DMS114 treated with DMSO at 0.1 percent for 48 hours (cell line): ENCODE measurements around the gene OSBPL6.

Experiments used
- DNase-seq: peaks from one replicate; lab custom pipeline; 2025; ENCODE audit not compliant: unreplicated experiment; lab: John Stamatoyannopoulos, UW

Gene OSBPL6

GRCh38 chr2:178237488-178238153 is 43.3 kb downstream of the OSBPL6 start:
- DNase-seq: no peak

DNA sequence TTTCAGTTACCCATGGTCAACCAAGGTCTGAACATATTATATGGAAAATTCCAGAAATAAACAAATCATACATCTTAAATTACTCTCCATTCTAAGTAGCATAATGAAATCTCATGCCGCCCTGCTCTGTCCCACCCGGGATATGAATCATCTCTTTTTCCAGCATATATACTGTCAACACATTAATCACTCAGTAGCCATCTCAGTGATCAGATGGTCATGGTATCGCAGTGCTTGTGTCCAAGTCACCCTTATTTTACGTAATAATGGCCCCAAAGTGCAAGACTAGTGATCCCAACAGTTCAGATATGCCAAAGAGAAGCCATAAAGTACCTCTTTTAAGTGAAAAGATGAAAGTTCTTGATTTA is 43.8 kb downstream of the OSBPL6 start:
- no peak for DNase-seq

DNA sequence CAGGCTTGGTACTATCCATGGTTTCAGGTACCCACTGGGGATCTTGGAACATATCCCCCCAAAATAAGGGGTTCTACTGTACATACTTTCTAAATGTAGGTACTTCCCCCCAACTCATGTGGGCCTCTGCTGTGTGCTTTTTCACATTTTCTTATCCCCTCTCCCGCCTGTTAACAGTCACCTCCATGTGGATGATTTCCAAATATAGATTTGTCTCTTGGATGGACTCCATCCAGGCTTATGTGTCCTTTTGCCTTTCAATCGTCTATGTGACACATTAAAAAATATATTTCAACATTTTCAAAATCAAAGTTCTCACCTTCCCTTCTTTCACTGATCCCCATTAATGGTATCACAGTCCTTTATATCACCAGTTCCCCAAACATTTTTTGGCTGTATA is 44.4 kb downstream of the OSBPL6 start:
- no peak for DNase-seq

DNA sequence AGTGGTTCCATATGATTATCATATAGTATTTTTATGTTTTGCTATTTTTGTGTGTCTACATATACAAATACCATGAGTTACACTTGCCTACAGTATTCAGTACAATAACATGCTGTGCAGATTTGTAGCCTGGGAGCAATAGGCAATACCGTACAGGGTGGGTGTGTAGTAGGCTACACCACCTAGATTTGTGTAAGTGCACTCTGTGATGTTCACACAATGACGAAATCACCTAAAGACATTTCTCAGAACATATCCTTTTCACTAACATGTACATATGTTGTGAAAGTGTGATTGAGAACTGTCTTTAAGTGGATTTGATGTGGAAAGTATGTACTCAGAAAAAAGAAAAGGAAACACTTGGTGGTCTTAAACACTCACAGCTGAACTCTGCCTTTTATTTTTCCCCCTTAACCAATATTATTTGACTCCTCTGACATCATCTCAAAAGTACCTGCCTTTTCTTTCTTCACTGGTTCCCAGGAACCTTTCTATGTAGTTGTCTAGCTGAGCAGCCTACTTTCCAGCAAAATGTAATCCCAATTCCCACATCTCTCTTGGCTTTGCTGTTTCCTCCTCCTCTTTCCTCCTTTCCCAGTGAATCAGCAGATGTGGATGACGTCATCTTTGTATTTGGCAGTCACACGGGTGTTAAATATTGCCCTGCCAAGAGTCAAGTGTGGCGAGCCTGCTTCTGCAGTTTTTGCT is 47.7 kb downstream of the OSBPL6 start:
- no peak for DNase-seq

- DNase-seq: no peak
These were observed 48.2 kb downstream of the OSBPL6 start for GRCh38 chr2:178242552-178242883.

DNA sequence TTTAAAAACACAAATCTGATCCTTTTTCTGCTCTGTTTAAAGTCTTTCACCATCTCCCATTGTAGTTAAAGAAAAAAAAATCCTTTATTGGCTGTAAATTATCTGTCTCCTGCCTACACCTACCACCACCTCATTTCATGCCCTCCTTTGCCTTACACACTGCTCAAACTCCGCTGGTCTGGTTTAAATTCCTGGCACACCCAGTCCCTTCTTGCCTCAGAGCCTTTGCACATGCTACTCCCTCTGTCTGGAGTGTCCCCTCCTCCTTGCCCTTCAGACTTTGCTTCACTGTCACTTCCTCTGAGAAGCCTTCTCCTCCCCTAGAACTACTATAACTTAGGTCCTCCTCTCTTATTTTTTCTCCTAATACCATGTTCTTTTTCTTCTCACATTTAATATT is 49.6 kb downstream of the OSBPL6 start:
- DNase-seq: no peak

- no peak for DNase-seq
These were observed 50.5 kb downstream of the OSBPL6 start for GRCh38 chr2:178244777-178245176.

- no peak for DNase-seq
These were observed 52.4 kb downstream of the OSBPL6 start for GRCh38 chr2:178246696-178247095.

DNA sequence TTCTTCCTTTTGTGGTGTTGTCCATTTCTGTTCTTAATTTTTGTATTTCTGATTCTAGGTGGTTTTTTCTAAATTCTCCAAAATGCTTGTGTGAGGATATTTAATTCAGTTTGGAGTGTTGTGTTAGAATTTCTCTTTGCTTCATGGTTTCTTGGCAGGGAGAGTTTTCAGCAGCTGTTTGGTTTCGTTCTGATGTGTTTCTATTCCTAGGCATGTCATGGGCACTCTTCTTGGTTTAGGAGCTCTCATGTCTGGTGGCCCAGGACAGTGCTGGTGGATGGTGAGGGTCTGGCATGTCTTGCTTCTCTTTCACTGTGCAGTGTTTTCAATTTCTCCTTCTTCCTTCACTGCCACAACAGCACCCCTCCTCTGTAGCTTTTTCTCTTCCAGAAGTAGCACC is 52.9 kb downstream of the OSBPL6 start:
- no peak for DNase-seq

DNA sequence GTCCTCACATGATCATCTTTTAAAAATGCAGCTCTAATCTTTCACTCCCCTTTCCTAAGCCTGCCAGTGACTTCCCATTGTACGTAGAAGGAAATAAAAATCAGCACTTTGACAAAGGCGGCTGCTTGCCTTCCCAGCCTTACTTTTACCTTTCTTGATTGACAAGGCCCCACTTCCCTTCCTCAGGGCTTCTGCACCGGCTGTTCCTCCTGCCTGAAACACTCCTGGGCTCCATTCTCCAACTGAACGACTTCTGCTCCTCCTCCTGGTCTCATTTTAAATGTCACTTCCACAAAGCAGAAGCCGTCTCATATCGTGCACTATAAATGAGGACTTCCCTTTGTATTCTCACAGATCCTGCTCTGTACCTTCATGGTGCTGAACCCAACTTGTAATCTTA is 56.1 kb downstream of the OSBPL6 start:
- no peak for DNase-seq

DNA sequence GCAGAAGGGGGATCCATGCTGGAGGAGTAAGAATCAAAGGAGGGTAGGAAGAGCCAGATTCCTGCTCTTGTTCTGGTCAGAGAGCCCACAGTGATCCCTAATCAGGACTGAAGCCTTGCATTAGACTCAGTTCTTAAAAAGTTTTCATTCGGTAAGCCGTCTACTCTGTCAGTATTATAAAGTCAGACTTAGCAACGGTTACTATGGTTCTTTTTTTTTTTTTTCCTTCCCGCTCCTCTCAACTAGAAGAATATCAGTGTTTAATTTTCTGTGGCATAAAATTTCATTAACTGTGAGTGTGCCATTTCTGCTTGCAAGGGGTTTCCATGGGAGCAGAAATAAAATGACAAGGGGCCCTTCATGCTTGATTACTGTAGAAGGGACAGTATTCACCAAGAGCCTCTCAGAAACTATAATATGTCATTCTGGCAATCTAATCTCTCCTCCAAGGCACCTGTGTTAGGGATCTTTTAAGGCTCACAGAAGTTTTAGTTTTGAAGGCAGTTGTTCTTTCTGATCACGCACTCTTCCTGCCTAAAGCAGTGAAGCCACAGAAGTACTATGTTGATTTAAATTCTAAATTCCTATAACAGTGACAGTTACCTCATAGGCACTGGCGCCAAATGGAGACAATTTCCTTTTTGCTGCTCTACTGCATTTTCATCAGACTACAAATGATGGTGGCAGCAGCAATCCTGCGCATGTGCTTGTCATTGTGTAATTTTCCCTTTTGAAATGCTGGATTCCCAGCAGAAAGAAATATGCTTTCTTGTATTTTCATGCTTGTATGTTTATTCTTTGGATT is 57.0 kb downstream of the OSBPL6 start:
- DNase-seq: no peak

- no peak for DNase-seq
These were observed 62.2 kb downstream of the OSBPL6 start for GRCh38 chr2:178256382-178257042.

GRCh38 chr2:178257127-178257526 is 62.8 kb downstream of the OSBPL6 start:
- DNase-seq: no peak

DNA sequence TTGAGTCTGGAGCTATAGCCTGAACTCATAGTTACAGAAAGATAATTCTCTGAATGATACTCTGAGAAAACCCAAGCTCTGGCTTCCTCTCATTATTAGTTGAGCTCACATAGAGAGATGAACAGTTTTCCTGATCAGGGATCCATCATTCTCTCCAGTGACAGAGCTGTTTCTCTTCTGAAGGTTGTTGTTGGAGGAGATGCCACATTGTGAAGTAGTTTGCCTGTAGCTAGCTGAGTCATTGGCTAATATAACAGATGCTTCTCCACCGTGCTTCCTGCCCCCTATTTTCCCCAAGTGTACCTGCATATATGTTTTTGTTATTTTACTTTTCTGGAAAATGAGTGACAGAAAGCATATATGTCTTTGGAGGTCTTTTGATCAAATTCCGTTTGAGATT is 64.6 kb downstream of the OSBPL6 start:
- DNase-seq: no peak

GRCh38 chr2:178263159-178263860 is 69.0 kb downstream of the OSBPL6 start:
- DNase-seq: no peak

- no peak for DNase-seq
These were observed 69.9 kb downstream of the OSBPL6 start for GRCh38 chr2:178264211-178264610.

- DNase-seq: no peak
These were observed 71.5 kb downstream of the OSBPL6 start for GRCh38 chr2:178265851-178266250.

DNA sequence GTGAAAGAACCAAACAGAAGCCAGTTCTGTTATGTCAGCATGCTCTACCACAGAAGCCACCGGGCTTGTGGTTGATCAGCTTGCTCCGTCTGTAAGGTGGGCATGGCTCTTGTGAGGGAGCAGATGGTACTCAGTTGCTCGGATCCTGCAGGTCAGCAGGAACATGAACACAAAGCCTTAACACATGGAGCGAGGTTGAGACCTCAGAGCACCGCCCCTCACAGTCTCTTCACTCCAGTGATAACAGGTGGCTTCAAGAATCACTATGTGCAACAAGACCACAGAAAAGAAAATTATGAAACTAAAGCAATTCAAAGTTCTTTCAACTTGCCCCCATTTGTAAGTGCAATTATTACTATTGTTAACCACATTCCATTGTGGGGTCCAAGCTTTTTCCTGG is 72.1 kb downstream of the OSBPL6 start:
- no peak for DNase-seq

- DNase-seq: no peak
These were observed 73.3 kb downstream of the OSBPL6 start for GRCh38 chr2:178267660-178268059.

DNA sequence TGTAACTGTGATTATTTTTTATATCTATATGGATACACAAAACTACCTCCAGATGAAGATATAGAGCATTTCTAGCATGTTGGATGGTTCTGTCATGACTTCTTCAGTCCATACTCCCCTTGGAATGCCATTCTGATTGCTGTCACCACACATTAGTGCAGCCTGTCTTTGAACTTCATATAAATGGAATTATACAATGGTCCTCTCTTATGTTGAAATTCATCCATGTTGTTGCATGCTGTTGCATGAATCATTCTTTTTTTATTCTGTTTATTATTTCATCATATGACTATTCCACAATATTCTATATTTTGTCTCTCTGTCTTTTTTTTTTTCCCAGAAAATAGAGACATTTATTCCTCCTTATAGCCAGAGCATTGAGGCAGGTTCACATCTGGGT is 74.1 kb downstream of the OSBPL6 start:
- DNase-seq: no peak
